ENCODE measurements around the gene TSPAN13.

Gene TSPAN13

GRCh38 chr7:16778476-16778875 lies 24.9 kb downstream of the TSPAN13 start:
- no peak for DNase-seq

GRCh38 chr7:16779051-16779450 lies 25.5 kb downstream of the TSPAN13 start:
- DNase-seq: peak in 1 of 2 experiments; percentile 1

DNA sequence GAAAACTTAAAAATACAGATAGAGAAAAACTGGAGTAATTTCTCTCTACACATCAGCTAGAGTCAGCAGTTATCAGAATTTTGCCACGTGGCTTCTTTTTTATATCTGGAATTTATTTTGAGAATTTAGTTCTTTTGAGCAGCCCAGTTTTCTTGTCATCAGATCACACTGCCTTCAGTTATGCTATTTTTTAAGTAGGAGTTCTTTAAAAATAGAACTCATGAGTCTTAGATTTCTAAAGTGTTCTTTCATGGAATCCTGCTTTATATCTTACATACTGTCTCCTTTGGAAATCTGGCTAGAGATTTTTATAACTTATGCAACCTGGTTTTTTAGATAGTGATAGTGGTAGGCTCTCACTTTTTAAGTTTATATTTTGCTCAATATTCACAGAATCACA lies 27.0 kb downstream of the TSPAN13 start:
- DNase-seq: no peak

GRCh38 chr7:16785321-16785720 lies 31.8 kb downstream of the TSPAN13 start:
- DNase-seq: no peak

DNA sequence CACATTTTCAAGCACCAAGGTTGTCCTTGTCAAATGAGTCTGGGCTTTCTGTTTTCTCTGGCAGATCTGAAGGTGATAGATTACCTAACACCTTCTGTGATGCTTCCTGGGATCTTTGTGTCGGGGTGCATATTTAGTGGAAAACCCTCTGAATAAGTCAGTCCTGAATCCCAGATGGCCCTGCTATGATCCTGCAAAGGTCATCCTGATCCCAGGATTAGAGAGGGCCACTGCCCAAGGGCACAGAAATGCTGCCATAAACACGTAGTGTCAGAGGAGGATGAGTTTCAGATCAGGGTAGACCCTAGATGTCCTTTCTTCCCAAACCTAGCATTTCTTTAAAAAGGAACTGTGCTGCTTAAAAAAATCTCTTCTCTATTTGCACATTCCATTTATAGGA lies 32.3 kb downstream of the TSPAN13 start:
- no peak for DNase-seq

DNA sequence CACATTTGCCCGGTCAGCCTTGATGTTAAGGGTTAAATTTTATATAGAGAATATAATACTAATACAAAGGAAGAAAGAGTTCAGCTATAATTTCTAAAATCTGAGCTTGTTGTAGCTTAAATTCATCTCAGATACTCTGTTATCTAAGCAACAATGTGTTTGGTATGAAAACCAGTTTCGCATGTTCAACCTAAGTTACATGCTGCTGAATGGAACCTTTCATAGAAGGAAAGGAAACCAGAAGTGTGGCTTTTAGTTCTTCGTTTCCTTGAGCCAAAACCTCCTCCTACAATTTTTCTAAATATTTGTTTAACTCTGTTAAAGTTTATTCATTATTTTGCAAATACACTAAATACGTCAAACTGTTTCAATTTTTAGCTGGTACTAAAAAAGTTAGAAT lies 32.7 kb downstream of the TSPAN13 start:
- DNase-seq: no peak

DNA sequence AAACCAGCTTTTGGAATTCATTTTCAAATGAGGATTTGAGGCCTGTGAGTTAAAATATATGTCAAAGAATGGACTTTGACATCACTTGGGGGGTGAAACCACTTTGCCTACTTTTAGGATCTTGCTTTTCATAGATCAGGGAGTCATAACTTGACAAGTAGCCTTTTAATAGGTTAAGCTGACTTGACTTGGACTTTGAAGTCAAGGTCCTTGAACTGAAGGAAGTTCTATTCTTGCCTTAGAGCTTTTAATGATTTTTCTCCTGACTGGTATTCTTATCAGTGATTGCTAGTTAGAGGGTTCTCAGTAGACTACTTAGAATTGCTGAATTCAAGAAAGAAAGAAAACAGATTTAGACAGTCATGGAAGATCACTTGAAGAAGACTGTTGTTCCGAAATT lies 33.6 kb downstream of the TSPAN13 start:
- DNase-seq: no peak

GRCh38 chr7:16791071-16791470 lies 37.5 kb downstream of the TSPAN13 start:
- DNase-seq: no peak

DNA sequence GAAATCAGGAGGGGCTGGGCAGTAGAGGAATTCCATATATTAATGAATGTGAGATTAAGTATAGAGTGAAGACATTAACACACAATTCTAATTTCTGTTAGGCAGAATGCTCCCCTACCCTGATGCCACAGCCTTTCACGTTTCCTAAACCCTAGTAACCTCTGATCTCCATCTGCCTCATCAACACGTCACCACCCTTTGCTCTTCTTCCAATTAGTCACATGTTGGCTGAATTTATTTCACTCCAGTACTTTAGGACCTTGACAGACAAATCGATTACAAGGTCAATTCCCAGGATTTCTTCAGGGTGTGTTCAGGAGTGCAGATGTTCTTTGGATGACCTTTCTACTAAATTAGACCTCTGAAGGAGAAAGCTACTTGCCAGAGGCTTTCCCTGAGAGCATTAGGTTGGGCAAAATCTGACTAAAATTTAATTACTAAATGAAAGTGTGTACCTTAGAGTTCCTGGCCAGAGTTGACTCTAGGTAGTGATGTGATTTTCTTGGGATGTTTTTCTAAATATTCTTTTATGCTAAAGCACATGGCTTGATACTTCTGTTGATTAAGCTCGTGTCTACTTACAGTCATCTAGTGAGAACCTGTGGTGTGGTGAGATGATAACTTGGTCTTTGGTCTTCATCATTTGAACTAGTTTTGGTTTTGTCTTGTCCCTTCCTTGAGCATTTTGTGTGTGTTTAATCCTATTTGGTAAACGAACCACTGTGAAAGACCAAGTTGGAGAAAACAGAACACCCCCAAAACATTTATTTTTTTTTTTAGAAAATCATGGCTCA lies 38.5 kb downstream of the TSPAN13 start:
- DNase-seq: no peak

DNA sequence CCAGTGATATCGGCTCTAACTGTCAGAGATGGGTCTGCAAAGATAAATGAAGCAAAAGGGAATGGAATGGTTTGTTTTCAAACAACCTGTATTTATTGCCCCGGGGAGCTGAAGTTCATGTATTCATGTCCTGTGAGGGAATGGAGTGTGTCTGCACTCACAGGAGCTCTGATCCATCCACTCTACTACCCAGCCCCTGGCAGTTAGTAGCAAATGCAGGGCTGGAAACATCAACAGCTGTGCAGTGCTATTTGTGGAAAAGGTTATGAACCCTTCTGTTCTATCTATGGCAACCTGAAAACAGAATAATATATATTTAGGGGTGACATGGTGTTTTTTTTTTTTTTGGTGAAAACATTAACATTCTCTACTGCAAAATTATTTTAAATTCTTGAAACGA lies 41.4 kb downstream of the TSPAN13 start:
- no peak for DNase-seq

DNA sequence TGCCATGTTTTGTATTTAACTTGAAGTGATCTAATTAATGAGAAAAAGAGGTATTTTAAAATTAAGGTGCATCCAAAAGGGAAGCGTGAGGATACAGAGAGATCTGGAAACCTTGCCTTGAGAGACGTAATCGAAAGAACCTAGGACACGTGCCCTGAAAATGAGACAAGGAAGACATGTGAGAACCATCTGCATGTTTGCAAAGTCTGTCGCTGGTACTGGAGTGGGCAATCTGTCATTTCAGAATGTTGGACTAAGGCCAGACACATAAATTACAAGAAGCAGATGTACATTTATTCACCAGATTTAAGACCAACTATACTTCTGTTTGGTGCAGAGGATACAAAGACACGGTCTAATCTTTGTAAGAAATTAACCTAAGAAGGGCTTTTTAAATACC lies 42.1 kb downstream of the TSPAN13 start:
- DNase-seq: no peak

- peak; percentile 29 to 63 for DNase-seq
Observed at GRCh38 chr7:16801111-16801542, 47.6 kb downstream of the TSPAN13 start.

DNA sequence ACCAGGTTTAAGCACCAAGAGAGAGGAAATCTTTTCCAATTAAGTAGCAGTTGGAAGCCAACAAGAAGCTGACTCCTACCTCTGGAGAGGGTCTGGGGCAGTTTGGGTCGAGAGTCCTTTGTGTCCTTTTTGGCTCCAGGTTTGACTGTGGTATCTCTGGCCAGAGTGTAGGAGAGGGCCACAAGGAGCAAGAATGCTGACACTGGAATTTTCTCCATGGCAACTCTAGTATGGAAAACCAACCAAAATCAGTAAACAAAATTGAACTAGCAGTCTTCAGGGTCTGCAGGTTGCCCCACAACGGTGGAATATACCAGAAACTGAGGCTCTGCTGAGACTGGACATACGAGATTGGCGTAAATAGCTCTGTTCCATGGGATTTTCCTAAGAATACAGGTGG lies 48.0 kb downstream of the TSPAN13 start:
- no peak for DNase-seq

DNA sequence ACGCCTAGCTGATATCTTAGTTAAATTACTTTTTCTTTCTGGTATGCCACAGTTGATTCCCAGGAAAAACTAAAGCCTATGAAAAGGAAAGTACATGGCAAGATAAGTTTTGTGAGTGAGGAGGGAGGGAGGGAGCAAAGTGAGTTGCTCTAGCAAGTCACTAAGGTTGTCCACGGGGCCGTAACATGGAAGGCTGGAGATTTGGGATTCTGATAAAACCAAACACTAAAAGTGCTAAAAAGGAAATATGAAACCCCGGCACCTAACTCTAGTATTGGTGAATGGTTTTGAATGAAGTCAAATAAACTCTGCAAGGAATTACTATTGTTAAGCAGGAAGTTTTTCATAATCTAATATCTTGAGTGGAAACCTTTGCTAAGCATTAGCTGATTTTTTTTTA lies 49.6 kb downstream of the TSPAN13 start:
- no peak for DNase-seq

GRCh38 chr7:16803881-16804673 lies 50.5 kb downstream of the TSPAN13 start:
- DNase-seq: no peak

GRCh38 chr7:16804674-16805439 lies 51.3 kb downstream of the TSPAN13 start, which contains the start of gene AGR2:
AGR2 (minus strand) TSS chr7:16804999; CDS start chr7:16801796, 3,203 bp downstream.
- DNase-seq: no peak

DNA sequence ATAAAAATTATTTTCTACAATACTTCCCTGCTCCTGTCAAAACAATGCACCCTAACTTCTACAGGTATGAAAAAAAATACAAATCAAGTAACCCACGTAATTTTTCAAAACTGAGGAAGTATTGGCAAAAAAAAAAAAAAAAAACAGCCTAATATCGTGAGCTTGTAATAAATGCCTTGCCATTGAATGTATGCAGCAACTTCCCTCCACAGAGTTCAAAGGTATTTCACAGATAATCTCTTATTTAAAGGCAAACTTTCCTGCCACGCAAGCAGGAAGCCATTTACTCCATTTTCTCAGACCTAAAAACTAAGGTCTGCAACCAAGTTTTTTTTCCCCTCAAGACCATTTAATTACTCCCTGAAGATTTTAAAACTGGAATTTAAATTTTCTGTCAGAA lies 51.9 kb downstream of the TSPAN13 start:
- DNase-seq: no peak

- no peak for DNase-seq
Observed at GRCh38 chr7:16810112-16810511, 56.6 kb downstream of the TSPAN13 start.

- no peak for DNase-seq
Observed at GRCh38 chr7:16810573-16810972, 57.0 kb downstream of the TSPAN13 start.

DNA sequence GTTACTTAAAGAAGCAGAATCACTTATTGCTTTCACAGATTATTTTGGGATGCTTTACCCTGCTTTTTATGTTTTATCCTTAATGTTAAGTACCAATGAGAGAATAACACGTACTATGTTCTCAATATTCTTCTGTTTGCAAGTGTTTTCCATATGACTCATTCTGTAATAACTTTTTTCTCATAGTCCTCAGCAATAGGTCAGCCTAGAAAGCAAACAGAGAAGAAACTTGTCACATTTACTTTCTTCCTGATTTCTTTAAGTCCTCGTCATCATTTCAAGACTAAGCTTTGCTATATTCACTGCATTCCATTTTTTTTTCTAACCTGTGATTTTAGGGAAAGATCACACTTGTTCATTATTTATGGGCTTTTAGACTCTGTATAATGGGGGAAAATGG lies 58.0 kb downstream of the TSPAN13 start:
- DNase-seq: no peak

GRCh38 chr7:16812542-16813231 lies 59.1 kb downstream of the TSPAN13 start:
- DNase-seq: no peak

GRCh38 chr7:16813232-16813616 lies 59.7 kb downstream of the TSPAN13 start:
- DNase-seq: no peak

DNA sequence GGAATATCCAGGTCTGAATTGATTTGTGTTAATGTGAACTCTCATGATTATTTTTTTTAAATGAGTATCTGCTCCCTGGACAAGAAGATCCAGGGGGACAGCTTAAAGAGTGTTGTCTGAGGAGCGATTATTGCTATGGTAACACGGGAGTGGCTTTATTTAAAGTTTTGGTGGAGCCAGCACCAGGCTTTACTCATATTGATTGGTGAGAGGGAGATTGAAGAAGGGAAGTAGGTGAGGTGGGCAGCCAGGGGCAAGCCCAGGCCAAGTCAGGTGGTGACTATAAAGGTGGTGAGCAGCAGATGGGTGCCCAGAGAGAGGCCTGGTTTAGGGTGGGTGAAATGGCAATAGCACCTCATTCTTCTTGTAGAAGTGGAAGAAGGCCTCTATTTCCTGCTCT lies 61.4 kb downstream of the TSPAN13 start:
- DNase-seq: no peak

Data from Kasumi-1 (cell line).